CD4-positive, alpha-beta T cell treated with Interleukin-15 for 4 hours (primary cell): Measurements from ENCODE around the gene ZDHHC20.

Experiments
- DNase-seq: peaks from one replicate; pipeline ENCODE4 v3.0.0-alpha.2; 2020; ENCODE audit warnings: low spot score

Gene ZDHHC20

GRCh38 chr13:21326155-21327031, 132.7 kb downstream of the ZDHHC20 start:
- DNase-seq: no peak

- no peak for DNase-seq
These were observed 134.3 kb downstream of the ZDHHC20 start for GRCh38 chr13:21324803-21325202.

GRCh38 chr13:21322988-21323387, 136.1 kb downstream of the ZDHHC20 start:
- DNase-seq: no peak
